Progenitor cell of endocrine pancreas (in vitro differentiated cells): ENCODE results near the gene CTDSP2. TPM values are rescaled to one million over a fixed set of nuclear protein-coding genes. Genes with fewer than 3 reads are reported as not detected.

ENCODE experiments used
- DNase-seq: peaks from one replicate; pipeline ENCODE4 v3.0.0; 2021; ENCODE audit warnings: low spot score; ENCODE audit not compliant: unreplicated experiment
- H3K27ac Mint-ChIP-seq: 2 replicates; pipeline ENCODE4 v1.8.0; 2021; ENCODE audit warnings: mild to moderate bottlenecking, moderate library complexity, mixed read lengths
- H3K27me3 Mint-ChIP-seq: 2 replicates; pipeline ENCODE4 v1.8.0; 2021; ENCODE audit warnings: mixed read lengths
- H3K36me3 Mint-ChIP-seq: 2 replicates; pipeline ENCODE4 v1.8.0; 2022; ENCODE audit warnings: mixed read lengths; ENCODE audit not compliant: insufficient read depth
- H3K4me1 Mint-ChIP-seq: 2 replicates; pipeline ENCODE4 v1.8.0; 2021; ENCODE audit warnings: low read depth, mixed read lengths
- H3K4me3 Mint-ChIP-seq: 2 replicates; pipeline ENCODE4 v1.8.0; 2021; ENCODE audit warnings: low read depth, mild to moderate bottlenecking, moderate library complexity, mixed read lengths
- H3K9me3 Mint-ChIP-seq: 2 replicates; pipeline ENCODE4 v1.8.0; 2021; ENCODE audit warnings: low read depth, mixed read lengths
- total RNA-seq: library from RNA; stranded (reverse); gene quantifications from 2 replicates; pipeline ENCODE4 v1.2.1, GENCODE V29; 2021
- TF ChIP-seq, protein P1 (sequence below): fragments of 200-600 bp; sonication (generic); IDR thresholded peaks from one replicate; pipeline ENCODE4 v1.5.0; 2021; ENCODE audit warnings: antibody characterized with exemption, mild to moderate bottlenecking; ENCODE audit not compliant: unreplicated experiment

The CTDSP2 gene
- total RNA-seq, 1 donor from 2014 or later = 145 TPM

- Mint-ChIP-seq H3K27ac (peak overlapping the region; percentile 5), H3K27me3 (no peaks in the 10 kb centered on the region), H3K9me3 (no peaks in the 10 kb centered on the region), H3K4me3 (no peak overlapping the region), H3K36me3 (peaks cover 1% of the 10 kb centered on the region), H3K4me1 (peaks cover 6% of the 10 kb centered on the region)
- TF ChIP-seq, protein P1, sequence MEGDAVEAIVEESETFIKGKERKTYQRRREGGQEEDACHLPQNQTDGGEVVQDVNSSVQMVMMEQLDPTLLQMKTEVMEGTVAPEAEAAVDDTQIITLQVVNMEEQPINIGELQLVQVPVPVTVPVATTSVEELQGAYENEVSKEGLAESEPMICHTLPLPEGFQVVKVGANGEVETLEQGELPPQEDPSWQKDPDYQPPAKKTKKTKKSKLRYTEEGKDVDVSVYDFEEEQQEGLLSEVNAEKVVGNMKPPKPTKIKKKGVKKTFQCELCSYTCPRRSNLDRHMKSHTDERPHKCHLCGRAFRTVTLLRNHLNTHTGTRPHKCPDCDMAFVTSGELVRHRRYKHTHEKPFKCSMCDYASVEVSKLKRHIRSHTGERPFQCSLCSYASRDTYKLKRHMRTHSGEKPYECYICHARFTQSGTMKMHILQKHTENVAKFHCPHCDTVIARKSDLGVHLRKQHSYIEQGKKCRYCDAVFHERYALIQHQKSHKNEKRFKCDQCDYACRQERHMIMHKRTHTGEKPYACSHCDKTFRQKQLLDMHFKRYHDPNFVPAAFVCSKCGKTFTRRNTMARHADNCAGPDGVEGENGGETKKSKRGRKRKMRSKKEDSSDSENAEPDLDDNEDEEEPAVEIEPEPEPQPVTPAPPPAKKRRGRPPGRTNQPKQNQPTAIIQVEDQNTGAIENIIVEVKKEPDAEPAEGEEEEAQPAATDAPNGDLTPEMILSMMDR = no peak
- DNase-seq = no peak
Measured at GRCh38 chr12:57813111-57813970, 33.2 kb downstream of the CTDSP2 start.

DNA sequence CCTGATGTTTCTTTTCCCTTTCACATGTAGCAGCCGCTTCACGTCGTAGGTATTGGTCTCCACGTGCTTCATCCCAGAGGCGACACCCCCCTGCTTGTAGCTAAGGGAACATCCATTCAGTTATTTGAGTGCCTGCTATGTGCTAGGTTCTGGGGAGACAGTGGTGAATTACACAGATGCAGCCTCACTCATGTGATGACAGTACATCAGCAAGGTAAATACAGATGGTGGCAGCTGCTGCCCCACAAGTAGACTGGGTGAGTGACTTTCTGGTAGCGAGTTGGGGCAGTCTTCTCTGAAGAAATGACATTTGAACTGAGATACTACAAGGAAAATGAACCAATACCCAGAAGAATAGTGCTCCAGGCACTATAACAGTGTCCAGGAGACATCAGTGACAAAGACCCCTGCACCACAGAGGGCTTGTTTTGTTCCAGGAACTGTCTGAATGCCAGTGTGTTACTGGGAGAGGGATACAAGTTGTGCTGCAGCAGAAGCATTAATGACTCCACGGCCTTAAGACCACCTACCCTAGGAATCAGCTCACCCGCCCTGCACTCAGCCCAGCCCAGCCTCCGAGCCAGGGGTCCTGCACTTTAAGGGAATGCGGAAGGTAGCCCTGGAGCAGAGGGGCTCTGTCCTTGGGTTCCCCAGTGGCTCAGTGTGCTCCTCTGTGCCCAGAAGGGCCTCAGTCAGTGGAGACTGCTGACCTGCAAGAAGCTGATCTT is 35.3 kb downstream of the CTDSP2 start:
- Mint-ChIP-seq H3K27ac (no peak overlapping the region), H3K4me3 (no peak overlapping the region), H3K36me3 (peaks cover 2% of the 10 kb centered on the region), H3K4me1 (peaks cover 2% of the 10 kb centered on the region), H3K9me3 (no peaks in the 10 kb centered on the region), H3K27me3 (no peaks in the 10 kb centered on the region)
- DNase-seq = no peak
- TF ChIP-seq, protein P1 = no peak

DNA sequence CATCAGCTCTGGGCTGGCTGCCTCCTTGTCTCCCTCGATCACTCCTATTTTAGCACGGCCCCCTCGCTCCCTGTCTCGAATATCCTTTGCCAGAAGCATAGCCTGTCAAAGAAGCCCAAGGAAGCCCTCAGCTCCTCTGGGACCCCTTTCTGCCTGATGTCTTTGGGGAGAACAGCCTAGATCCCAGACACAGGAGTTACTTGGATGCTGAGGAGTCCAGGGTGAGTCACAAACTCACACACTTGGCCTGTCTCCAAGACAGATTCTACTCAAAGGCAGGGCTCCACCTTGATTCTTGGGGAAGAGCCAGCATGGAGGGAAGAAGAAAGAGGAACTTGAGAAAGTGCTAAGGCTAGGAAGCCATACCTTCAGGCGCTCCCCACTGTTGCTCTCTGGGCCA is 36.1 kb downstream of the CTDSP2 start:
- TF ChIP-seq, protein P1 = no peak
- Mint-ChIP-seq H3K9me3 (no peaks in the 10 kb centered on the region), H3K27ac (no peak overlapping the region), H3K4me3 (no peak overlapping the region), H3K4me1 (no peaks in the 10 kb centered on the region), H3K36me3 (peaks cover 4% of the 10 kb centered on the region), H3K27me3 (no peaks in the 10 kb centered on the region)
- DNase-seq = no peak

GRCh38 chr12:57809425-57809824 is 37.1 kb downstream of the CTDSP2 start:
- Mint-ChIP-seq H3K4me3 (no peak overlapping the region), H3K9me3 (no peaks in the 10 kb centered on the region), H3K27me3 (no peaks in the 10 kb centered on the region), H3K27ac (no peak overlapping the region), H3K4me1 (no peaks in the 10 kb centered on the region), H3K36me3 (peaks cover 4% of the 10 kb centered on the region)
- no peak for DNase-seq
- TF ChIP-seq, protein P1 = no peak

DNA sequence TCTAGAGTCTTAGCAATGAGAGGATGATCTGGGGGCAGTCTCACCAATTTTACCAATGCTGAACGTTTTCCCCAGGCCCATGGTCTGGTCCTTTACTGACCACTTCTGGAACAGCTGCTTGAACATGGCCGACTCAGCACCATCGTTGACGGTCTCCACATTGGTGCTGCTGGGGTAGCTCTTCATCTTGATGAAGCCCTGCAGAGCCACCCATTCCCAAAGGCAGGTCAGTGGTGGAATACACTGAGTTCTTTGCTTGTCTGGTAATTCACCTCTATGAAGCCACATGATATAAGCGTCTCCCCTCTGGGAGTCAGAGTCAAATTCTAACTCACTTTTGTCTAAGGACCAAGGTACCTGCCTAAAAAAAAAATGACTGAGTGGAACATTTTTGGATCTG is 38.2 kb downstream of the CTDSP2 start:
- Mint-ChIP-seq H3K27me3 (no peaks in the 10 kb centered on the region), H3K9me3 (no peaks in the 10 kb centered on the region), H3K4me3 (no peak overlapping the region), H3K27ac (no peak overlapping the region), H3K4me1 (no peaks in the 10 kb centered on the region), H3K36me3 (peaks cover 6% of the 10 kb centered on the region)
- TF ChIP-seq, protein P1 = no peak
- DNase-seq = no peak
